SKM-1 treated with dmso at 0.1 percent for 144 hours (cell line): ENCODE results near the gene CETP.
A peak's percentile ranks its signal among the peaks of the same experiment; 100 is the strongest.
"Not testable (repeated sequence)": the region's sequence is repeated elsewhere in the genome, so short reads cannot be mapped to it uniquely, and the experiment has no call there.

ENCODE experiments used
- DNase-seq: peaks from one replicate; lab custom pipeline; 2025; ENCODE audit not compliant: unreplicated experiment; lab: John Stamatoyannopoulos, UW

Gene CETP

GRCh38 chr16:56980792-56981724 is 19.3 kb downstream of the CETP start:
- DNase-seq, result no peak

GRCh38 chr16:56981729-56982271 is 20.1 kb downstream of the CETP start:
- DNase-seq, result no peak

- no peak for DNase-seq
Measured at GRCh38 chr16:56982695-56983094, 20.9 kb downstream of the CETP start.

- no peak for DNase-seq
Measured at GRCh38 chr16:56983211-56983751, 21.5 kb downstream of the CETP start.

- DNase-seq, result no peak
Measured at GRCh38 chr16:56984639-56985038, 22.9 kb downstream of the CETP start.

GRCh38 chr16:56985288-56985961 is 23.7 kb downstream of the CETP start:
- DNase-seq, result no peak

GRCh38 chr16:56985962-56986360 is 24.2 kb downstream of the CETP start:
- DNase-seq, result no peak

- no peak for DNase-seq
Measured at GRCh38 chr16:56986361-56986760, 24.6 kb downstream of the CETP start.

- DNase-seq, result not testable (repeated sequence)
Measured at GRCh38 chr16:56986908-56987307, 25.2 kb downstream of the CETP start.

GRCh38 chr16:56987692-56988091 is 25.9 kb downstream of the CETP start:
- DNase-seq, result no peak

GRCh38 chr16:56988161-56988947 is 26.6 kb downstream of the CETP start:
- no peak for DNase-seq

- peak; percentile 65 for DNase-seq
Measured at GRCh38 chr16:56988948-56989945, 27.5 kb downstream of the CETP start, which contains the start of gene NLRC5. Gene NLRC5 (plus strand): TSS chr16:56989557. CDS start chr16:57020713, 31,156 bp downstream.

GRCh38 chr16:56989988-56990387 is 28.2 kb downstream of the CETP start:
- DNase-seq, result no peak

- DNase-seq, result no peak
Measured at GRCh38 chr16:56990407-56991286, 28.9 kb downstream of the CETP start.

- not testable (repeated sequence) for DNase-seq
Measured at GRCh38 chr16:56992431-56992830, 30.7 kb downstream of the CETP start.

- DNase-seq, result no peak
Measured at GRCh38 chr16:56993204-56993603, 31.5 kb downstream of the CETP start.

- no peak for DNase-seq
Measured at GRCh38 chr16:56994311-56994710, 32.6 kb downstream of the CETP start.

- no peak for DNase-seq
Measured at GRCh38 chr16:56995136-56995805, 33.5 kb downstream of the CETP start.
